NCI-H2227 treated with DMSO at 0.1 percent for 48 hours (cell line): ENCODE results near the gene NPFFR1.

ENCODE experiments used
- DNase-seq: peaks from one replicate; lab custom pipeline; 2025; lab: John Stamatoyannopoulos, UW

NPFFR1 gene

DNA sequence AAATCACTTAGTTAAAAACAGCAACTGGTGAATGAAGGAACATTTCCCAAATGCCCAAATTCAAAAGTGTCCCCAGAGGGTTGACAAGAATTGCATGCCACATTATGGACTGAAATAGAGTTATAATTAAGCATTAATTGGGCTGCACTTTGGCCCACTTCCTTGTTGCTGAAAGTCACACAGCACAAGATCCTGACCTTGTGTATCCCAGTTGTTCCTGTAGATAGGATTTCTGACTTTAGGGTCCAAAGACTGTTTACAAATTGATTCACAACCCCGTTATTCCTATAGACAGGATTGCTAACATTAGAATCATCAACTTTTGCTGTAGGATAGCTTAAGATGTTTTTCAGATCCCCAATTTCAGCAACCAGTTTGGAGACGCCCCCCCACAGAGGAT, 31.5 kb upstream of the NPFFR1 start:
- no peak for DNase-seq

DNA sequence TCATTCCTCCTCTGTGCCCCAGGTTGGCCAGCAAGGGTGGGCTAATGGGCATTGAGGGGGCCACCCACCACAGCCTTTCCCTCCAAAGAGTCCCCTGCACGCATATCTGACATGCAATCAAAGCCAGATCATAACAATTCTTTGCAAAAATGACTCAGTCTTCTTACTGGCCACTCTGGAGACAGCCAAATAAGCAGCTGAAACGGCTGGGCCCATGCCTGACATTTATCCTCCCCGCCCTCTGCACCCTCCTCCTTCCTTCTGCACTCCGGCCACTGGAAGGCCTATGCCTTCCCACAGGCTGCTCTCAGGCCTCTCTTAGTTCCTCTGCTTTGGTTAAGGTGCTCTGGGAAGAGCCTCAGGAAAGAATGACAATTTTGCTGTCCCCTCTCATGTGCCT, 29.2 kb upstream of the NPFFR1 start:
- no peak for DNase-seq

DNA sequence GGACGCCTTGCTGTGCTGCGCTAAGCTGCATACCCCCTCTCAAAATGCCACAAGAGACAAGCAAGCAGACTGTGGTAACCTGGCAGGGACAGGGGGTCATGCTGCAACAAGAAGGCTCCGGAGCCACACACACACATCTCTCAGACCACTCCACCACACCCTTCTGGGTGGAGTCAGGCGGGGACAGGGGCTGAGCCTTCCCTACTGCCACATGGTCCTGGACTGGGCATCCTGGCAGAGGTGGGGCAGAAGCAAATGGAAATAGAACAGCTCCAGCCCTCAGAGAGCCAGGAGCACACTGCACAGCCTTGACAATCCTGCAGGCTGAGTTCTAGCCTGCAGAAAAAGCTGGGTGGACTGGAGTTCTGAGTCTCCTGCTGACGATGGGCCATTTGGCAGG, 28.4 kb upstream of the NPFFR1 start:
- DNase-seq: no peak

DNA sequence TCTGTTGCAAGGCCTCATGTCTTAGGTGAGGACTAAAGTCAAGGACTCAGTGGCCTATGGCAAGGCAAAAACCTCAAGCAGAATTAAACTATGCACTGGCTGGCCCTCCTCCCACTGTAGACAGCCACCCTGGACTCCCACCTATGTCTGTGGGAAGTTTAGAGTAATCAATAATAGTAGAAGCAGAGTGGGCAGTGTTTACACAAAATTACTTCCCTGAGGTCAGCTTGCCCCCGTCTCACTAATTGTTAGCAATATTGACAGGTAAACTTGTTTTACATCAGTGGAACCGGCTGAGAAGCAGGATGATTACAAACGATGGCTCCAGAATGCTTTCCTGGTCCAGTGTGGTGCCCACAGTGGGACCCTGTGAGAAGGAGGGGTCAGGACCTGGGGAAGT, 27.9 kb upstream of the NPFFR1 start:
- DNase-seq: no peak

DNA sequence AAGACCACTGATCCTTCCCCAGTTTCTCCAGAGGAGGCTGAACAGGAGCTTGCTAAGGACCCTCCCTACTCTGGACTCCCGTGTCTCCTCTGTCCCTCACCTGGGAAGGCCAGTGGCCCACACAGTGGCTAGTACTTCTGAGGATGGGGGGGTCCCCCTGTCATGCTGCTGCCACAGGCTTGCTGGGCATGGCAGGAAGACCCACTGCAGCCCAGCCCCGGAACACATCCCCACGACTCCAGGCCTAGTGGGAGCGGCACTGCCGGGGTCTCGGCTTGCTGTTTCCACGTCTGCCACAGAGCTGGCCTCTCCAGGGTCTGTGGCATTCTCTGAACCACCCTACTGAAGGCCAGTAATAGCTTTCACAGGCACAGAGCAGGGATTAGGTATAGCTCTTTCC, 25.9 kb upstream of the NPFFR1 start:
- no peak for DNase-seq

DNA sequence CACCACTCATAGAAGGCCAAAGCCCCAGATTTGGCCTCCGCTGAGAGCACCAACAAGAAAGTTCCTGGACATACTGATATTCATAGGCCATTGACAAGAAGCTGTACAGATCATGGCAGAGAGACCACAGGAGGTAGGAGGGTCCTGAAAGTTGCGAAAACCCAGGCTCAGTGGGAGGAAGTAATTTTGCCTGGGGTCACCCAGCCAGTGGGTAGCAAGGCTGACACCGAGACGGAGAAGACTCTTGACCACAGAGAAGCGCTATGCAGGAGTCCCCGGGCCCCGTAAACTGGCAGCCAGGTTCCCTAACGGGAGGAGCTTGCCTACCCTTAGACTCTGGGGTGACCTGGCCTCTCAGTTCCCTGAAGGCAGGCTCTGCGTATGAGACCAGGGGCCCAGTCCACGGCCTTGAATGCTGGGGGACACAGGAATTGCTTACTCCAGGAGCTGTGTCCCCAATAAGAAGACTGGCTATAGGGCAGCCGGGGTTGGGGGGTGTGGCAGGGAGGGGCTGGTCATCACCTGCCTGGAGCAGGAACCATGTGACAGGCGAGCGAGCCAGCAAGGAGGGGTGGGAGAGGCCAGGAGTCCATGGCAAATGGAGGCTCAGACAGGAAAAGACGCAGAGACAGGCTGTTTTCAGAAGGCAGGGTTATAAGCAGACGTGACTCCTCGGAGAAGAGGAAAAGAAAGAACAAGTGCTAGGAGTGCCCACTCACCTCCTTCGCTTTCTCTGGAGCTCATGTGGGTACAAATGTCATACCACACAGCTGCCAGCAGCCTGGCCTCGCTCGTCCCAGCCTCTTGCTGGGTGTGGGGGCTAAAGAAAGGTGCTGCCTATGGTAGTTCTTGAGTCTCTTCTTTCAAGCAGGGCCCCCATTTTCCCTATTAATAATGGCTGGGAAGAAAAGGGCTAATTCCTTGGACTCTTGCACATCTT, 24.6 kb upstream of the NPFFR1 start:
- DNase-seq: no peak

DNA sequence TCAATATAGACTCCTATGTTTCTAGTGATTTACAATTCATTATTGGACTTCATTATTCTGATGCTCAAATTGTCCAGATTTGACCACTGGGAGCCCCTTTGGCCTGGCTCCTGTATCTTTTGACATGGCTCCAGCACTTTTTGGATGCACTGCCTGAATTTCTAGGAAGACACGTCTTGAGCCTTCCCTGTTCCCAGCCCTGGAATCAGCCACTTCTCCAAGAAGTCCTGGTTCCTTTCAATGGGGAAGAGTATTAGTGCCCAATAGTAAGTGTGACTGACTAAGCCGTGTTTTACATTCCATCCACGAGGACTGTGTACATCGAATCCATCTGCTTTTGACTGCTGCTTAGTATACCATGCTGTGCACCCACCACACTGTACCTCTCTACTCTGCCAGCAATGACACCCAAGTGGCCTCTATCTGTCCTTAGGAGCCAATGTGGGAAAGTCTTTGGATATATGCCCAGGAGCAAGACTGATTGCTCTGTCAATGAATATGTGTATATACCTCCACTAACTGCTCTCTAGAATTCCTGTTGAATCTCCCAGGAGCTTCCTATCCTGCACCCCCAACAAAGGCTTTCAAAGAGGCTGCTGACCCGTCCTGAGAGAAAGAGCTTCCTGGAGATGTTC, 23.2 kb upstream of the NPFFR1 start:
- no peak for DNase-seq

DNA sequence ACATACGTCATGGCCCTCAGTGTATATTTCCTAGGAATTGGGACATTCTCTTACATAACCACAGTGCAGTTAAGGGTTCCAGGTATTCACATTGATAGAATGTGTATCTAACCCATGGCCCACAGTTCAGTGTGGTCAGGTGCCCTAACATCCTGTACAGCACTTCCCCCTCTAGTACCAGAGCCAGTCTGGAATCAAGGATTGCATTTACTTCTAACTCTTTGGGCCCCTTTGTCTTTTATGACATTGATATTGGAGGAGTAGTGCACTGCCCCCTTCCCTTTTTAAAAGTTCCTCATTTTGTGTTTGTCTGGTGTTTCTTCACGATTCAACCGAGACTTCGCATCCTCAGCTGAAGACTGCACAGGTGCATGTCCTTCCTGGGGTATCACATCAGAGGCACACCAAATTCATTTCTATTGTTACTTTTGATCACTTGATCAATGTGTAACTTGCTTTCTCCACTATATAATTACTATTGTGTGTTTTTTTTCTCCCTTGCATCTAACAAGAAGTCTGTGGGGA, 22.4 kb upstream of the NPFFR1 start:
- DNase-seq: no peak

DNA sequence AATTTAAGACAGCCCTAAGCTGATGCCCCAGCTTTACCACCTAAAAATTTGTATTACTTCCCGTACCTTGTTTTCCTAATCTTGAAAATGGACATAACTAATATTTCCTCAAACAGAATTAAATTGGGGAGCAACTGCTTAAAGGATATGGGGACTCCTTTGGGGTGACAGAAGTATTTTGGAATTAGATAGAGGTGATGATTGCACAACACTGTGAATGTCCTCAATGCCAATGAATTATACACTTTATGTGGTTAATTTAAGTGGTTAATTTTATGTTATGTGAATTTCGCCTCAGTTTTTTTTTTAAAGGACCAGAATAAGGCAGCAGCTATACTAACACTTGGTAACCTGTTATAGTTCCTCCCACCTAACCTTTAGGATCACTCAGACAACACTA, 19.9 kb upstream of the NPFFR1 start:
- DNase-seq: no peak

DNA sequence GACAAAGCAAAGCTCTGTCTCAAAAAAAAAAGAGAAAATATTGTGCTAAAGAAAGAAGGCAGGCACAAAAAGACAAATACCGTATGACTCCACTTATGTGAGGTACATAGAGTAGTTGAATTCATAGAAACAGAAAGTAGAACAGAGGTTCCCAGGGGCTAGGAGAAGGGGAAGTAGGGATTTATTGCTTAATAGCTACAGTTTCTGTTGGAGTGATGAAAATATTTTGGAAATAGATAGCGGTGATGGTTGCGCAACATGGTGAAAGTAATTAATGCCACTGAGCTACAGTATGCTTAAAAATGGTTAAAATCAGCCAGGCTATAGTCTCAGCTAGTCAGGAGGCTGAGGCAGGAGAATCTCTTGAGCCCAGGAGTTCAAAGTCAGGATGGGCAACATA, 18.5 kb upstream of the NPFFR1 start:
- no peak for DNase-seq

DNA sequence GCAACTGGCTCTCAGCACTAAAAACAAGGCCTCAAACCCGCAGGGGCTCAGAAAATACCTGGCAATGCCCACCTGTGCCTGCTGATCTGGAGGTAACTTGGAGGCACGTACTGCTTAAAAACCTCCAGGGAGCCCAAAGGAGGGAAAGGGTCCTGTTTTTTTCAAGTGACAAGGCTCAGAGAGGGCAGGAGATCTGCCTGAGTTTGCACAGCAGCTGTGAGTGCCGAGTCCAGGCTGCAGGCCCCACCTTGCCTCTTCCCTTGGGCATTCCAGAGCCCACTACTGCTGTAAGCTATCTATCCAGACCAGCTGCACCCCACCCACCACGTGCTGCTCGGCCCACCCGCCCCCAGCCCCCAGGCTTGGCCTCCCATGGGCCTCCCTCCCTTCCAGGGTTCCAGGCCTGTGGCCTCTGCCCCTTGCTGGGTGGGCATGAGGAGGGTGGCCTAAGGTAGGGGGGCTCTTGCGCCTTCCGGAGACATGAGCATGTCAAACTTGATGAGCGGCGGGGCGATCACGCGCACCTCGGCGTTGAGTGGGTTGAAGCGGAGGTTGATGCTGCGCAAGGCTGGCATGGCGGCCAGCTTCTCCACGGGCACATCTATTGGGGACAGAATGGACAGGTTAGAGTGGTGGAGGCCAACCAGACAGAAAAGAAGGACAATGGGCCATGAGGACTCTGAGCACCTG, 17.2 kb upstream of the NPFFR1 start:
- no peak for DNase-seq

DNA sequence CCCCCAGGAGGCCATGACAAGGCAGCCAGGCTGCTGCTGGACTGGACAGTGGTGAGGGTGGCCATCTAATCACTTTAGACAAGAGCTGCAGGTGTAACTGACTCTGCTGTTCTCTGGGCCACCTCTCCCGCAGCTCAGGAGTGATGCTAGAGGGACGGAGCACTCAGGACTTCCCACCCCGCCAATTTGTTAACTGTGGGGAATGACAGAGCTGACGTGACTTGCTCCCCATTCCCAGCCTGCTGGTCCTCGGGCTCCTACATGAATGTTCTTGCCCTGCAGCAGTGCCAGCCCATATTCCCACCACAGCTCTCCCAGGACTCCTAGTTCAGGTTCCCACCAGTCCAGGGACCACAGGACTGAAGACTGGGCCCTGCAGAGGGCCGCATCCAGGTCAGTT, 16.7 kb upstream of the NPFFR1 start:
- no peak for DNase-seq

DNA sequence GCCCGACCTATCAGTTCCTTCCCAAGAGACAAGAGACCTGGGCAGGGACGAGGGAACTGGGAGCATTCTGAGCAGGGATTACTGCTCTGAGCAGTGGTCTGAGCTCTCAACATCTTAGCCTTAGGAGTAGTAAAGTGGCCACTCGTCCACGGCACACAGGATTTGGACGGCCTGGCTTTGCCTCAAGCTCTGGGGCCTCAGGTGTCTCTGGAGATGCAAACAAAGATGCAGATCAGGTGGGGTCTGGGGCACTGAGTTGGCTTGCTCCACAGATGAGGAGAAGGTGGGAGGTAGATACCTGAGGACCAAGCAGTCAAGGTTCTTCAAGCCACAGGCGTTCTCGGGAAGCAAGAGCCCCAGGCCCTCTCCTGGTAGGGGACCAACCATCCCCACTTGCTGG, 16.1 kb upstream of the NPFFR1 start:
- no peak for DNase-seq

DNA sequence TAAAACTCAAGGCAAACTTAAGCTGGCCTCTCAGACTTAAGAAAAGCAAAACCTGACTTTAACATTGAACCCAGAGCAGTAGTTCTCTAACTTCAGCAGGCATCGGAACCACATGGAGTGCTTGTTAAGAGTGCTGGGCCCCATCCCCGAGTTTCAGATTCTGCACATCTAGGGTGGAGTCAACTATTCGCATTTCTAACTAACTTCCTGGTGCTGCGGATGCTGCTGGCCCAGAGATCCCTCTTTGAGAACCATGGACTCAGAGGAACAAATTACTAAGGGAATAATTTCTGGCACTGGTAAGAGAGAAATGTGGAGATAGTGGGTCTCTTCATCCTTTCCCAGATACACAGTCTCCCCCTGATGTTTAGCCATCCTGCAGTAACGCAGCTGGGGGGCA, 14.6 kb upstream of the NPFFR1 start:
- DNase-seq: no peak

DNA sequence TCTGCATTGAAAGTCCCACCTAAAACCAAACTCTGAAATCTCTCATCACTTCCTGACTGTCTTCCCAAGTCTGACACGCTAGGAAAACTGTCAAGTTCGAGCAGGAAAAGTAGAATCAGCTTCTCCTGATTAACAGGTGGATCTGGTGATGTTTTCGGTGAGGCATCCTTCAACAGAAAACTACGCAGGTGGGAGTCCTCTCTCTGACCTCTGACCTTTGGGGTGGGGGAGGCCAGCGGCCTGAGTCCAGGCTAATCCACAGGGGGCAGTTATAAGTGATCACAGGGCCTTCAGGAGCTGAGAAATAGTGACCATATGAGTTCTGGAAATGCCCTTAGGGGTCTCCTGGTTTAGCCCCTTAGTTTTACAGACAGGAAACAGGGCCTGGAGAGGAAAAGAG, 13.4 kb upstream of the NPFFR1 start:
- DNase-seq: no peak

DNA sequence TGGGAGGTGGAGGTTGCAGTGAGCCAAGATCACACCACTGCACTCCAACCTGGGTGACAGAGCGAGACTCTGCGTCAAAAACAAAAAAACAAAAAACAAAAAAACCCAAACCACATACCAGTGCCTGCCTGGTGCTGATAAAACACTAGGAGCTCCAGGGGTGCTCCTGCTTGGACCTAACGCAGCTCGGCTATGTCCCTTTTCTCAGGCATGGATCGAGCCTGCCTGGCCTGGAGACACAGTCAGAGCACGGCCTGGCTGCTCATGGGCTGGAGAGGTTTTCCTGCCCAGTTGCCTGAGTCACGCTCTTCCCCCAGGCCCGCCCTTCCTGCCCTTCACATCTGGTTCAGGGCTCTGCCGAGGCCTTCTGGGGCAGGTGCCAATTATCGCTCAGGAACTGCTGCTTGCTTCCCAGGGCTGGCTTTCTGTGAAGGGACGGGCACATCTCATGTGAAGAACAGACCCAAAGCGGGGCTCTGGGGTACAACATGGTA, 12.6 kb upstream of the NPFFR1 start:
- no peak for DNase-seq

DNA sequence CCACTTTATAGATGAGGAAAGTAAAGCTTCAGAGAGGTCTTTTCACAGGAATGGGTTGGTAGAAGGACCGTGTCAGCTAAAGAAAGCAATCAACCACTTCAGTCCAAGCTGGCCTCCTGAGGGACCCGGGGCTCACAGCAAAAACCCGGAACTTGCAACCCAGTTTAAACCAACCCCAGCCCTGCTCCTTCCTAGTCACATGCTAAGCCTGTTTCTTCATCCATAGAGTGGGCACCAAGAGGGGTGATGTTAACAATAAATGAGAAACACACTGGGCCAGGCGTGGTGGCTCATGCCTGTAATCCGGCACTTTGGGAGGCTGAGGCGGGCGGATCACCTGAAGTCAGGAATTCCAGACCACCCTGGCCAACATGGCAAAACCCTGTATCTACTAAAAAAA, 12.1 kb upstream of the NPFFR1 start:
- no peak for DNase-seq

DNA sequence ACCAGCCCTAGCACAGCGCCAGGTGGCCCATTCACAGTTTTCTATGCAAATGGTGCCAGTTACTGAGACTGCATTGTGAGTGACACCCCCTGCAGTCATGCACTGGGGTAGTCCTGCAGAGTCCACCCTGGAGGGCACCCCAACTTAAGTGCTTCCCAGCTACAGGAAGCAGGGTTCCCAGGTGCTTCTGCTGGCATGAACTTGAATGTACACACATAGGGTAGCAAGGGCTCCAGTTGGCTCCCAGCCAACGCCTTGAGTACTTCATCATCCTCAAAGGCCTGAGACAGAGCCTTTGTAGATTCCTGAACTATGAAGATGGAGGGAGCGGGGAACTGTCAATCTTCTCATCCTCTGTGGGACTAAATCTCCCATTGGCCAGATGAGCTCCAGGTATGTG, 11.5 kb upstream of the NPFFR1 start:
- DNase-seq: no peak

DNA sequence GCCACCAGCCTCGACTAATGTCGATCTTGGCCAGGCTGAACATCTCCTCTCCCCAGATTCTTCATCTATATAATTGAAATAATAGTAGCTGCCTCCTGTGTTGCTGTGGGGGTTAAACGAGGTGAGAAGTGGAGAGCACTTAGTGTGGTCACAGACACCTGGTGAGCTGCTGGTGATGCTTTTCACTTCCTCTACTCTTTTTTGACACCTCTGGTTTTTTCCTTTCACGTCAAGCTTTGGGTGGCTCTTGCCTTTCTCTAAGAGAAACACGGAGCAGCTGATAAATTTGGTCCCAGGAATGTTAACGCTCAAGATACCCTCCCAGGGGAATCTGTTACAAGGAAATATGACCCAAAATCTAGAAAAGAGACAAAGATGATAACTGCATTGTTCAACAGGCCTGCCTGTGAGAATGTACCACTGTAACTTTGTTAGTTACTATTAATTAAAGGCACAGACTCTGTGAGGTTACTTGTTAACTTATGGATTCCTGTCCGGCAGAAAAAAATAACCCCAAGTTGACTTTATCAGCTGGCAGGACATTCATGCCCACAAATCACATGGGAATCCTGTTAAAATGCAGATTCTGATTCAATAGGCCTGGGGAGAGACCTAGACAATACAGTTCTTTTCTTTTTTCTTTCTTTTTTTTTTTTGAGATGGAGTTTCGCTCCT, 9.5 kb upstream of the NPFFR1 start:
- DNase-seq: no peak

DNA sequence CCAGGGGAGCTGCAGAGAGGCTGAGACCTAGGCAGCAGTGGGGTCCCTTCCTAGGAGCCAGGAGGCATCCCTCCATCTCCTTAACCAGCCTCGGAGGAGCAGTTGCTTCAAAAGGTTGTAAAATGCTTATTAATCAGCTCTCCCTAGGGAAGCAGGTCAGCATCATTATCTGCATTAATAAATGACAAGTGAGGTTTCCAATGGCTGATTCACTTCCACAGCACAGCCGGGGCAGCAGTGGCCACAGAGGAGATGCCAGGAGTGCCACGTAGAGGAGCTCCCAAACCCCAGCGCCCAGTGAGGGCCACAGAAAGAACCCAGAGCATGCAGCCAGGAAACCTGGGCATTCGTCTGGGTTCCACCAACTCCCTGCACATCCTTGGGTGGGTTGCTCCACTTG, 8.2 kb upstream of the NPFFR1 start:
- no peak for DNase-seq

DNA sequence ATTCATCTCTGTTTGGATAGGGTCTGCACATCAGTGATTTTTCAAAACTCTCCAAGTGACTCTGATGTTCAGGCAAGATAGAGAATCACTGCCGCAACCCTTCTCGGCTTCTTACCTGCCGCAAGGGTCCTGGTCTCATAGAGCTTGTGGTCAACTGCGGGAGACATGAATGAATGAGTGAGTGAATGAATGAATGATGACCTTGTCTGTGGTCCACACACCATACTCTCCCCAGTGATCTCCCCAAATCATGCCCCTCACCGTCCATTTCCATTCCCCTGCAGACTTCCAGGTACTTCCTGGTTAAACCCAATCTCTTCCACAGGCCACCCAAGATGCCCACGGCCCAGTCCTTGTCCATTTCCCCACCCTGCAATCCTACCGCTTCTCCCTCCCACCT, 5.9 kb upstream of the NPFFR1 start:
- no peak for DNase-seq

DNA sequence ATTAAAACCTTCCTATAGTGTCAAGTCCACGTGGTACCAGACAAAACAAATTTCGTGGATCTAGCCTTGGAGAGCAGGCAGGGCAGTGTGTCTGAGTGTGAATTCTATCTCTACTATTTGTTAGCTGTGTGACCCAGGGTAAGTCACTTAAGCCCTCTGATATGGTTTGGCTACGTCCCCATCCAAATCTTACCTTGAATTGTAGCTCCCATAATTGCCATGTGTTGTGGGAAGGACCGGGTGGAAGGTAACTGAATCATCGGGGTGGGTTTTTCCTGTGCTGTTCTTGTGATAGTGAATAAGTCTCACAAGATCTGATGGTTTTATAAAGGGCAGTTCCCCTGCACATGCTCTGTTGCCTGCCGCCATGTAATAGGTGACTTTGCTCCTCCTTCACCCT, 2.8 kb upstream of the NPFFR1 start:
- no peak for DNase-seq
